ENCODE data around the gene C2CD4D.

- TF ChIP-seq CTCF (IDR thresholded peaks at IDR 0.05) = no peak
- TF ChIP-seq POLR2A (IDR thresholded peaks at IDR 0.05) = no peak
- TF ChIP-seq EP300 (IDR thresholded peaks at IDR 0.05) = no peak
Observed at GRCh38 chr1:151806170-151806569, 33.5 kb downstream of the C2CD4D start.
